OCI-LY7 (cell line): ENCODE data around the gene PPP2R3B. TPM values are rescaled to one million over a fixed set of nuclear protein-coding genes. Genes with fewer than 3 reads are reported as not detected.

Experiments
- BruUV-seq: library from RNA; stranded (reverse); fragments of 400-500 nt; replicated peaks from 2 replicates; lab custom pipeline; 2021; lab: Mats Ljungman, UMichigan
- CTCF ChIA-PET: fragments of 300-600 bp; sonication (Branson Sonifier 250); formaldehyde crosslinking; loops from one replicate; lab custom pipeline; 2022; ENCODE audit warnings: antibody characterized with exemption; ENCODE audit not compliant: unreplicated experiment; lab: Charles Lee
- POLR2A ChIA-PET: fragments of 300-600 bp; sonication (Branson Sonifier 250); formaldehyde crosslinking; loops from one replicate; lab custom pipeline; 2022; ENCODE audit warnings: antibody characterized with exemption; lab: Charles Lee
- DNase-seq: peaks from one replicate; pipeline ENCODE4 v3.0.0-alpha.2; 2015; ENCODE audit warnings: low spot score
- H2AFZ ChIP-seq: fragments of 200-600 bp; sonication (generic), shearing (Covaris generic); 2 replicates; pipeline ENCODE4 v1.6.1; 2014; ENCODE audit warnings: mild to moderate bottlenecking, antibody characterized with exemption, low read length, moderate library complexity
- H3K27ac ChIP-seq: fragments of 200-600 bp; sonication (generic); 2 replicates; pipeline ENCODE4 v1.5.1; 2014; ENCODE audit warnings: mixed run types, low read depth, mild to moderate bottlenecking, moderate library complexity, low read length, inconsistent platforms; ENCODE audit not compliant: poor library complexity, severe bottlenecking
- H3K36me3 ChIP-seq: fragments of 200-600 bp; sonication (generic); 2 replicates; pipeline ENCODE4 v1.6.1; 2014; ENCODE audit warnings: mild to moderate bottlenecking, antibody characterized with exemption, low read length, moderate library complexity, mixed read lengths; ENCODE audit not compliant: insufficient read depth
- H3K4me1 ChIP-seq: fragments of 200-600 bp; sonication (generic); 2 replicates; pipeline ENCODE4 v1.5.1; 2014; ENCODE audit warnings: mild to moderate bottlenecking, low read length; ENCODE audit not compliant: insufficient read depth, poor library complexity, severe bottlenecking
- H3K4me2 ChIP-seq: fragments of 200-600 bp; sonication (generic); 2 replicates; pipeline ENCODE4 v1.6.1; 2014; ENCODE audit warnings: mild to moderate bottlenecking, low read length
- H3K4me3 ChIP-seq: fragments of 200-600 bp; sonication (generic); 2 replicates; pipeline ENCODE4 v1.5.1; 2014; ENCODE audit warnings: mild to moderate bottlenecking, low read depth, low read length; ENCODE audit not compliant: poor library complexity, severe bottlenecking
- H3K79me2 ChIP-seq: fragments of 200-600 bp; sonication (generic); 2 replicates; pipeline ENCODE4 v1.6.1; 2016; ENCODE audit warnings: low read depth, mild to moderate bottlenecking, low read length, moderate library complexity, mixed read lengths; ENCODE audit not compliant: insufficient read depth
- H3K9me2 ChIP-seq: fragments of 200-600 bp; sonication (generic); 2 replicates; pipeline ENCODE4 v1.6.1; 2016; ENCODE audit warnings: mild to moderate bottlenecking, low read length, mixed read lengths; ENCODE audit not compliant: insufficient read depth
- H3K9me3 ChIP-seq: fragments of 200-600 bp; sonication (generic); 2 replicates; pipeline ENCODE4 v1.6.1; 2014; ENCODE audit warnings: mild to moderate bottlenecking, mixed run types, low read length, mixed read lengths
- H4K20me1 ChIP-seq: fragments of 200-600 bp; sonication (generic); 2 replicates; pipeline ENCODE4 v1.6.1; 2014; ENCODE audit warnings: mild to moderate bottlenecking, antibody characterized with exemption, low read length, moderate library complexity, mixed read lengths; ENCODE audit not compliant: insufficient read depth
- EZH2phosphoT487 ChIP-seq: fragments of 200-600 bp; sonication (generic); IDR thresholded peaks from 2 replicates; pipeline ENCODE4 v1.6.1; 2018; ENCODE audit warnings: low read depth, borderline replicate concordance, mild to moderate bottlenecking, mixed run types, antibody characterized with exemption, low read length, moderate library complexity, mixed read lengths
- intact Hi-C: fragments of 100-400 bp; cut with micrococcal nuclease; formaldehyde crosslinking; loops from one replicate; pipeline ENCODE4 v1.10.0; 2022; ENCODE audit not compliant: unreplicated experiment
- total RNA-seq, 2 experiments: library from RNA; depleted of rRNA in 1 of 2; stranded (reverse); fragments of >200 nt in 1 of 2; shearing (Covaris generic) in 1 of 2; gene quantifications; 2 replicates each; pipeline ENCODE4 v1.2.3, GENCODE V29; 2014 to 2022
- TF ChIP-seq, protein P1 (sequence below): fragments of 200-600 bp; sonication (generic); conservative IDR thresholded peaks from 2 replicates; pipeline ENCODE4 v1.5.1; 2014; ENCODE audit warnings: mild to moderate bottlenecking, antibody characterized with exemption, low read length, moderate library complexity, mixed read lengths

PPP2R3B gene
- total RNA-seq, 2 experiments from 2014 or later: 270 to 342 TPM

DNA sequence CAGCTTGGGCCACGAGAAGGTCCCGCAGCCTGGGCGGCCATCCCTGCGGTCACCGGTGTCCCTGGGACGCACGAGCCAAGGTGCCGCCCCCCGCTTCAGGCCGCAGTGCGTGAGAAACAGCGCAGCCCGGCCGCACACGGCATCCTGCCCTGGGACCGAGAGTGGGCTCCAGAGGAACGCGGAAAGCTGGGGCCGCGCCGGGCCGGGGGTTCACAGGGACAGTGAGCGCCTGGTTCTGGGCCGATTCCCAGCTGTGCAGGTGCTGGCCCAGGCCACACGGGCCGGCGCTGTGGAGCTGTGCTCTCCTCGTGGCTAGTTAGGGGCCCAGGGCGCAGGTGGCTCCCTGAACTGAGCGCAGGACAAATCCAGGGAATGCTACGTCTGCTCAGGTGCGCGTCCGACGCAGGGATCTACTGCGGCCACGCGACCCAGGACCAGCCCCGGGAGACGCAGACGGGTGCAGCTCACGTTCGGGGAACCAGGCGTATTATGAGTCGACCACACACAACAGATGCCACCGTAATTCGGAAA is 42.3 kb downstream of the PPP2R3B start:
- intact Hi-C loops: no loop called here
- Histone ChIP-seq H3K79me2 (peaks cover 6% of the 10 kb centered on the region; the same call in 1 of the 2 replicates), H3K9me3 (no peaks in the 10 kb centered on the region), H3K4me1 (no peaks in the 10 kb centered on the region), H3K9me2 (no peaks in the 10 kb centered on the region), H3K36me3 (peaks cover 69% of the 10 kb centered on the region), H2AFZ (no peak overlapping the region), H3K27ac (no peak overlapping the region), H4K20me1 (no peaks in the 10 kb centered on the region), H3K4me3 (no peak overlapping the region), H3K4me2 (no peak overlapping the region)
- CTCF ChIA-PET: no interaction called here
- no TSS peak for BruUV-seq
- POLR2A ChIA-PET: no interaction called here
- no peak for DNase-seq
- TF ChIP-seq EZH2phosphoT487: no peak
- TF ChIP-seq, protein P1, sequence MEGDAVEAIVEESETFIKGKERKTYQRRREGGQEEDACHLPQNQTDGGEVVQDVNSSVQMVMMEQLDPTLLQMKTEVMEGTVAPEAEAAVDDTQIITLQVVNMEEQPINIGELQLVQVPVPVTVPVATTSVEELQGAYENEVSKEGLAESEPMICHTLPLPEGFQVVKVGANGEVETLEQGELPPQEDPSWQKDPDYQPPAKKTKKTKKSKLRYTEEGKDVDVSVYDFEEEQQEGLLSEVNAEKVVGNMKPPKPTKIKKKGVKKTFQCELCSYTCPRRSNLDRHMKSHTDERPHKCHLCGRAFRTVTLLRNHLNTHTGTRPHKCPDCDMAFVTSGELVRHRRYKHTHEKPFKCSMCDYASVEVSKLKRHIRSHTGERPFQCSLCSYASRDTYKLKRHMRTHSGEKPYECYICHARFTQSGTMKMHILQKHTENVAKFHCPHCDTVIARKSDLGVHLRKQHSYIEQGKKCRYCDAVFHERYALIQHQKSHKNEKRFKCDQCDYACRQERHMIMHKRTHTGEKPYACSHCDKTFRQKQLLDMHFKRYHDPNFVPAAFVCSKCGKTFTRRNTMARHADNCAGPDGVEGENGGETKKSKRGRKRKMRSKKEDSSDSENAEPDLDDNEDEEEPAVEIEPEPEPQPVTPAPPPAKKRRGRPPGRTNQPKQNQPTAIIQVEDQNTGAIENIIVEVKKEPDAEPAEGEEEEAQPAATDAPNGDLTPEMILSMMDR: no peak

DNA sequence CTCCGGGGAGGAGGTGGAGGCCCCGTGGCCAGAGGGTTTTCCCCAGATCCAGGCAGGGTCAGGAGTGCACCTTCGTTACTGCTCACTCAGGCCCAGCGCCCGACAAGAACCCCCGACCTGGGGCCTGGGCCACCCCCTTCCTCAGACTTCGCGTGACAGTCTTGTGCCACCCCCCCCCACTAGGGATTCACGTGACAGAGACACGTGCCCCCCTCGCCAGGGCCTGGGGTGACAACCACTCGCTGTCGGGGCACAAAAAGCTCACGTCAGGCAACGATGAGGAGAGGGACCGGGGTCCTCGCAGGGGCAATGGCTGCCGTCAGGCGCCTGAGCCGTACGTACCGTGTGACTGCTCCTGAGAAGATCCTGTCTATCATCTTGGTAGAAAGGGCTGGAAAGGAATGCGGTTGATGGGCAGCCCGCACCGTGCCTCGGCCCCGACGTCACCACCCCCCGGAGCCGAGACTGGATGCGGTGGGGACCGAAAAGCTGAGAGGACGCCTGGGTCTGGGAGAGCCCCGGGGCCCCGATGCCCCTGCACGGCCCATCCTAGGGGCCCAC is 45.1 kb downstream of the PPP2R3B start:
- peaks cover 69% of the 10 kb centered on the region for H3K36me3 ChIP-seq
- intact Hi-C loops: no loop called here
- H3K79me2 ChIP-seq: no peaks in the 10 kb centered on the region
- H4K20me1 ChIP-seq: no peaks in the 10 kb centered on the region
- H3K4me2 ChIP-seq: no peak overlapping the region
- no peak overlapping the region for H3K27ac ChIP-seq
- no peak overlapping the region for H2AFZ ChIP-seq
- ChIA-PET POLR2A (no interaction called here), CTCF (no interaction called here)
- H3K9me3 ChIP-seq: no peaks in the 10 kb centered on the region
- BruUV-seq: no TSS peak
- H3K4me3 ChIP-seq: no peak overlapping the region
- no peak for TF ChIP-seq EZH2phosphoT487
- TF ChIP-seq, protein P1: no peak
- H3K4me1 ChIP-seq: no peaks in the 10 kb centered on the region
- no peaks in the 10 kb centered on the region for H3K9me2 ChIP-seq
- DNase-seq: no peak

DNA sequence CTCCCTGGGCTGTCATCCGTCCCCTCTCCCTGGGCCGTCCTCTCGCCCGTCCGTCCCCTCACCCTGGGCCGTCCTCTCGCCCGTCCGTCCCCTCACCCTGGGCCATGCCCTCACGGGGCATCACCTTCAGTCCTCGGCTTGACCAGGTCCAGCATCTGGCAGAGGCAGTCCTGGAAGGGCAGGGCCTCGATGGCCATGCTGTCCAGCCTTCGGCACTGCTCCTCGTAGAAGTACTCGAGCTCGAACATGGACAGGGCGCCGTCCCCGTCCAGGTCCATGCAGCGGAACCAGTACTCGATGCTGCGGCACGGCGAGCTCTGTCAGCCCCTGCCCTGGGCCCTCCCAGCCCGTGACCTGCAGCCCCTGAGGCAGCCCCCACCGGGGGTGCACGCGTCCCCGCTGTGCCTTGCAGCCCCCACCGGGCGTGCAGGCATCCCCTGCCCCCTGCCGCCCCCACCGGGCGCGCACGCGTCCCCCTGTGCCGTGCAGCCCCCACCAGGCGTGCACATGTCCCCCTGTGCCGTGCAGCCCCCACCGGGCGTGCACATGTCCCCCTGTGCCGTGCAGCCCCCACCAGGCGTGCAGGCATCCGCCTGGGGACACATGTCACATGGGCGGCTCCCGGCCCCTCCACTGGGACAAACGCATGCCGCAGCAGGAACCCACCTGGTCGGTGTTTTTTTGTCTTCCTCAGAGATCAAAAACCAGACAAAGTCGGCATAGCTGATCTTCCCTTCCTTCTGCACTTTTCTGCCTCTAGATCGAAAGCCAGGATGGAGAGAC is 45.9 kb downstream of the PPP2R3B start:
- BruUV-seq: no TSS peak
- TF ChIP-seq, protein P1: no peak
- no peak for TF ChIP-seq EZH2phosphoT487
- H3K4me2 ChIP-seq: no peak overlapping the region
- no peak overlapping the region for H3K4me3 ChIP-seq
- H3K36me3 ChIP-seq: peaks cover 70% of the 10 kb centered on the region
- POLR2A ChIA-PET: no interaction called here
- no peak overlapping the region for H3K27ac ChIP-seq
- no peak overlapping the region for H2AFZ ChIP-seq
- H4K20me1 ChIP-seq: no peaks in the 10 kb centered on the region
- intact Hi-C loops: no loop called here
- no peaks in the 10 kb centered on the region for H3K9me2 ChIP-seq
- no peaks in the 10 kb centered on the region for H3K4me1 ChIP-seq
- DNase-seq: no peak
- no peaks in the 10 kb centered on the region for H3K9me3 ChIP-seq
- CTCF ChIA-PET: no interaction called here
- H3K79me2 ChIP-seq: no peaks in the 10 kb centered on the region
